Measurements from ENCODE around the gene BCO2.

The BCO2 gene

GRCh38 chr11:112268406-112268805 is 93.1 kb downstream of the BCO2 start:
- Mint-ChIP-seq H3K27me3 (no peaks in the 10 kb centered on the region), H3K9me3 (no peaks in the 10 kb centered on the region), H3K36me3 (ENCODE audit: low read depth) (no peaks in the 10 kb centered on the region), H3K27ac (no peak overlapping the region), H3K4me3 (no peak overlapping the region), H3K4me1 (no peaks in the 10 kb centered on the region)
- no peak for DNase-seq
- no peak for ATAC-seq

Measured in activated naive CD8-positive, alpha-beta T cell treated with anti-CD3 and anti-CD28 coated beads, Interleukin-2, amount 50 U/mL, for 24 hours (primary cell).